ENCODE measurements around the gene ITGB6.

The ITGB6 gene

GRCh38 chr2:160091381-160091780, 108.7 kb downstream of the ITGB6 start:
- Mint-ChIP-seq H3K27ac (no peak overlapping the region), H3K27me3 (peaks cover 3% of the 10 kb centered on the region), H3K4me1 (no peaks in the 10 kb centered on the region), H3K4me3 (no peak overlapping the region), H3K36me3 (peaks cover 2% of the 10 kb centered on the region), H3K9me3 (peaks cover 19% of the 10 kb centered on the region)
- ATAC-seq (ENCODE audit: low read depth) (no peak), DNase-seq (ENCODE audit: low spot score in 2 of 2) (no peak)

GRCh38 chr2:160087854-160088745, 112.0 kb downstream of the ITGB6 start:
- no peak for ATAC-seq (ENCODE audit: low read depth)
- no peaks in the 10 kb centered on the region for H3K4me1 Mint-ChIP-seq

GRCh38 chr2:160085662-160086061, 114.4 kb downstream of the ITGB6 start:
- H3K9me3 Mint-ChIP-seq = peaks cover 21% of the 10 kb centered on the region

More at GRCh38 chr2:160087854-160088745, 112.0 kb downstream of the ITGB6 start:
- no peak for DNase-seq (ENCODE audit: low spot score in 2 of 2)
- Mint-ChIP-seq H3K9me3 (peaks cover 20% of the 10 kb centered on the region), H3K27ac (no peak overlapping the region), H3K4me3 (no peak overlapping the region), H3K27me3 (no peaks in the 10 kb centered on the region), H3K36me3 (peaks cover 2% of the 10 kb centered on the region)

GRCh38 chr2:160077912-160078810, 121.9 kb downstream of the ITGB6 start:
- no peak overlapping the region for H3K4me3 Mint-ChIP-seq

More at GRCh38 chr2:160085662-160086061, 114.4 kb downstream of the ITGB6 start:
- H3K4me3 Mint-ChIP-seq = no peak overlapping the region
- ATAC-seq (ENCODE audit: low read depth) = no peak
- no peak overlapping the region for H3K27ac Mint-ChIP-seq
- no peak for DNase-seq (ENCODE audit: low spot score in 2 of 2)
- no peaks in the 10 kb centered on the region for H3K4me1 Mint-ChIP-seq
- H3K36me3 Mint-ChIP-seq = peaks cover 2% of the 10 kb centered on the region
- H3K27me3 Mint-ChIP-seq = no peaks in the 10 kb centered on the region

GRCh38 chr2:160076914-160077313, 123.2 kb downstream of the ITGB6 start:
- no peaks in the 10 kb centered on the region for H3K4me1 Mint-ChIP-seq
- no peak for ATAC-seq (ENCODE audit: low read depth)
- DNase-seq (ENCODE audit: low spot score in 2 of 2) = no peak
- peaks cover 3% of the 10 kb centered on the region for H3K27me3 Mint-ChIP-seq
- H3K9me3 Mint-ChIP-seq = peaks cover 2% of the 10 kb centered on the region
- H3K27ac Mint-ChIP-seq = no peak overlapping the region
- H3K36me3 Mint-ChIP-seq = no peaks in the 10 kb centered on the region
- H3K4me3 Mint-ChIP-seq = no peak overlapping the region

More at GRCh38 chr2:160077912-160078810, 121.9 kb downstream of the ITGB6 start:
- no peaks in the 10 kb centered on the region for H3K4me1 Mint-ChIP-seq
- peaks cover 2% of the 10 kb centered on the region for H3K9me3 Mint-ChIP-seq
- H3K36me3 Mint-ChIP-seq = no peaks in the 10 kb centered on the region
- H3K27me3 Mint-ChIP-seq = no peaks in the 10 kb centered on the region
- ATAC-seq (ENCODE audit: low read depth) (no peak), DNase-seq (ENCODE audit: low spot score in 2 of 2) (no peak)
- no peak overlapping the region for H3K27ac Mint-ChIP-seq

- no peak for ATAC-seq (ENCODE audit: low read depth)
- DNase-seq (ENCODE audit: low spot score in 2 of 2) = no peak
- Mint-ChIP-seq H3K27ac (no peak overlapping the region), H3K4me3 (no peak overlapping the region), H3K36me3 (no peaks in the 10 kb centered on the region), H3K4me1 (no peaks in the 10 kb centered on the region), H3K27me3 (peaks cover 3% of the 10 kb centered on the region), H3K9me3 (peaks cover 2% of the 10 kb centered on the region)
Observed at GRCh38 chr2:160076241-160076640, 123.8 kb downstream of the ITGB6 start.

GRCh38 chr2:160075171-160075570, 124.9 kb downstream of the ITGB6 start:
- Mint-ChIP-seq H3K4me1 (no peaks in the 10 kb centered on the region), H3K27ac (no peak overlapping the region), H3K4me3 (no peak overlapping the region), H3K36me3 (no peaks in the 10 kb centered on the region), H3K9me3 (no peaks in the 10 kb centered on the region), H3K27me3 (peaks cover 5% of the 10 kb centered on the region)
- ATAC-seq (ENCODE audit: low read depth) (no peak), DNase-seq (ENCODE audit: low spot score in 2 of 2) (no peak)

GRCh38 chr2:160073284-160073888, 126.7 kb downstream of the ITGB6 start:
- H3K27me3 Mint-ChIP-seq = peaks cover 5% of the 10 kb centered on the region
- no peaks in the 10 kb centered on the region for H3K36me3 Mint-ChIP-seq
- ATAC-seq (ENCODE audit: low read depth) (no peak), DNase-seq (ENCODE audit: low spot score in 2 of 2) (no peak)
- peaks cover 1% of the 10 kb centered on the region for H3K9me3 Mint-ChIP-seq
- no peaks in the 10 kb centered on the region for H3K4me1 Mint-ChIP-seq
- H3K4me3 Mint-ChIP-seq = no peak overlapping the region
- no peak overlapping the region for H3K27ac Mint-ChIP-seq

- no peak for ATAC-seq (ENCODE audit: low read depth)
- H3K36me3 Mint-ChIP-seq = peaks cover 1% of the 10 kb centered on the region
- peaks cover 10% of the 10 kb centered on the region for H3K27me3 Mint-ChIP-seq
- H3K9me3 Mint-ChIP-seq = peaks cover 5% of the 10 kb centered on the region
- no peaks in the 10 kb centered on the region for H3K4me1 Mint-ChIP-seq
- no peak overlapping the region for H3K4me3 Mint-ChIP-seq
- DNase-seq (ENCODE audit: low spot score in 2 of 2) = no peak
- H3K27ac Mint-ChIP-seq = no peak overlapping the region
Observed at GRCh38 chr2:160068906-160069305, 131.2 kb downstream of the ITGB6 start.

GRCh38 chr2:160064916-160065315, 135.2 kb downstream of the ITGB6 start:
- H3K4me1 Mint-ChIP-seq = peaks cover 2% of the 10 kb centered on the region
- no peak overlapping the region for H3K4me3 Mint-ChIP-seq
- no peak overlapping the region for H3K27ac Mint-ChIP-seq
- H3K27me3 Mint-ChIP-seq = peaks cover 10% of the 10 kb centered on the region
- H3K36me3 Mint-ChIP-seq = peaks cover 1% of the 10 kb centered on the region
- ATAC-seq (ENCODE audit: low read depth) = no peak
- H3K9me3 Mint-ChIP-seq = peaks cover 5% of the 10 kb centered on the region
- DNase-seq (ENCODE audit: low spot score in 2 of 2) = no peak

GRCh38 chr2:160063879-160064612, 136.0 kb downstream of the ITGB6 start:
- Mint-ChIP-seq H3K4me1 (peaks cover 2% of the 10 kb centered on the region), H3K27ac (no peak overlapping the region), H3K4me3 (no peak overlapping the region), H3K36me3 (peaks cover 1% of the 10 kb centered on the region), H3K27me3 (peaks cover 14% of the 10 kb centered on the region), H3K9me3 (peaks cover 4% of the 10 kb centered on the region)
- DNase-seq (ENCODE audit: low spot score in 2 of 2) (no peak), ATAC-seq (ENCODE audit: low read depth) (no peak)

- no peak for ATAC-seq (ENCODE audit: low read depth)
- no peak overlapping the region for H3K4me3 Mint-ChIP-seq
- peaks cover 1% of the 10 kb centered on the region for H3K36me3 Mint-ChIP-seq
- peaks cover 2% of the 10 kb centered on the region for H3K4me1 Mint-ChIP-seq
- DNase-seq (ENCODE audit: low spot score in 2 of 2) = no peak
- no peak overlapping the region for H3K27ac Mint-ChIP-seq
- peaks cover 4% of the 10 kb centered on the region for H3K9me3 Mint-ChIP-seq
- peaks cover 19% of the 10 kb centered on the region for H3K27me3 Mint-ChIP-seq
Observed at GRCh38 chr2:160063271-160063670, 136.8 kb downstream of the ITGB6 start.

- peaks cover 1% of the 10 kb centered on the region for H3K36me3 Mint-ChIP-seq
- H3K27me3 Mint-ChIP-seq = peaks cover 20% of the 10 kb centered on the region
- no peak within 1 kb of the TSS for H3K27ac Mint-ChIP-seq
- H3K4me1 Mint-ChIP-seq = peaks cover 2% of the 10 kb centered on the region
- no peak for DNase-seq (ENCODE audit: low spot score in 2 of 2)
- H3K4me3 Mint-ChIP-seq = peak within 1 kb of the TSS; percentile 45
- no peak for ATAC-seq (ENCODE audit: low read depth)
- peaks cover 4% of the 10 kb centered on the region for H3K9me3 Mint-ChIP-seq
Observed at GRCh38 chr2:160062292-160063005, 137.6 kb downstream of the ITGB6 start, which contains the start of gene PLA2R1. Gene PLA2R1 (minus strand): TSS chr2:160062615. CDS start chr2:160062403, 212 bp downstream.

Measured in memory B cell (primary cell).